HAP-1 (cell line): ENCODE measurements around the gene POLR2A.
"Not testable (repeated sequence)": the region's sequence is repeated elsewhere in the genome, so short reads cannot be mapped to it uniquely, and the experiment has no call there.

Experiments
- DNase-seq, 2 experiments: peaks; one replicate each; pipeline ENCODE4 v3.0.0-alpha.2; 2016 to 2020; ENCODE audit warnings: low spot score in 2 of 2
- H3K27me3 ChIP-seq: fragments of 250-450 bp; sonication (Bioruptor Pico); 2 replicates; pipeline ENCODE4 v1.5.1; 2020; ENCODE audit warnings: low read depth, mild to moderate bottlenecking, moderate library complexity
- H3K36me3 ChIP-seq: fragments of 250-450 bp; sonication (Bioruptor Pico); replicated peaks from 2 replicates; pipeline ENCODE4 v1.5.1; 2020; ENCODE audit warnings: mild to moderate bottlenecking
- H3K4me1 ChIP-seq: fragments of 250-450 bp; sonication (Bioruptor Pico); 2 replicates; pipeline ENCODE4 v1.5.1; 2020; ENCODE audit warnings: mild to moderate bottlenecking
- H3K4me3 ChIP-seq: fragments of 250-450 bp; sonication (Bioruptor Pico); 2 replicates; pipeline ENCODE4 v1.5.1; 2020; ENCODE audit warnings: mild to moderate bottlenecking, moderate library complexity
- H3K9me3 ChIP-seq: fragments of 250-450 bp; sonication (Bioruptor Pico); 2 replicates; pipeline ENCODE4 v1.5.1; 2020; ENCODE audit warnings: mild to moderate bottlenecking, moderate library complexity
- in situ Hi-C: fragments of 300-500 bp; cut with MboI; formaldehyde crosslinking; loops from 3 replicates; pipeline ENCODE4 v1.14.3; 2020; ENCODE audit warnings: low sequenced_read_pairs, inconsistent platforms, mixed read lengths

The POLR2A gene

GRCh38 chr17:7466639-7467341 is 17.4 kb upstream of the POLR2A start:
- Histone ChIP-seq H3K4me3 (no peak overlapping the region), H3K27me3 (no peaks in the 10 kb centered on the region), H3K36me3 (peaks cover 23% of the 10 kb centered on the region), H3K4me1 (no peaks in the 10 kb centered on the region), H3K9me3 (no peaks in the 10 kb centered on the region)
- in situ Hi-C loops = no loop called here
- no peak for DNase-seq

GRCh38 chr17:7467498-7467897 is 16.7 kb upstream of the POLR2A start:
- Histone ChIP-seq H3K9me3 (no peaks in the 10 kb centered on the region), H3K4me3 (no peak overlapping the region), H3K36me3 (peaks cover 23% of the 10 kb centered on the region), H3K27me3 (no peaks in the 10 kb centered on the region), H3K4me1 (no peaks in the 10 kb centered on the region)
- no peak for DNase-seq
- in situ Hi-C loops = no loop called here

- Histone ChIP-seq H3K27me3 (no peaks in the 10 kb centered on the region), H3K9me3 (no peaks in the 10 kb centered on the region), H3K36me3 (peaks cover 16% of the 10 kb centered on the region), H3K4me3 (no peak overlapping the region), H3K4me1 (no peaks in the 10 kb centered on the region)
- no peak for DNase-seq
- in situ Hi-C loops = no loop called here
These were observed 15.9 kb upstream of the POLR2A start for GRCh38 chr17:7468290-7468689.

GRCh38 chr17:7468804-7469389 is 15.3 kb upstream of the POLR2A start:
- no peaks in the 10 kb centered on the region for H3K4me1 ChIP-seq
- H3K9me3 ChIP-seq = no peaks in the 10 kb centered on the region
- H3K27me3 ChIP-seq = no peaks in the 10 kb centered on the region
- in situ Hi-C loops = no loop called here
- H3K36me3 ChIP-seq = peaks cover 10% of the 10 kb centered on the region
- DNase-seq = no peak
- H3K4me3 ChIP-seq = no peak overlapping the region

GRCh38 chr17:7469843-7470242 is 14.3 kb upstream of the POLR2A start:
- DNase-seq, in situ Hi-C loops, H3K4me3 ChIP-seq, H3K27me3 ChIP-seq, H3K9me3 ChIP-seq, H3K4me1 ChIP-seq, H3K36me3 ChIP-seq: not testable (repeated sequence)

- H3K27me3 ChIP-seq, H3K9me3 ChIP-seq, in situ Hi-C loops, DNase-seq, H3K36me3 ChIP-seq, H3K4me1 ChIP-seq, H3K4me3 ChIP-seq: not testable (repeated sequence)
These were observed 13.7 kb upstream of the POLR2A start for GRCh38 chr17:7470457-7470973.

- Histone ChIP-seq H3K4me3 (no peak overlapping the region), H3K4me1 (no peaks in the 10 kb centered on the region), H3K27me3 (no peaks in the 10 kb centered on the region), H3K9me3 (no peaks in the 10 kb centered on the region), H3K36me3 (peaks cover 4% of the 10 kb centered on the region)
- in situ Hi-C loops = no loop called here
- DNase-seq = no peak
These were observed 12.4 kb upstream of the POLR2A start for GRCh38 chr17:7471729-7472128.

- H3K27me3 ChIP-seq, DNase-seq, H3K9me3 ChIP-seq, H3K4me3 ChIP-seq, H3K4me1 ChIP-seq, in situ Hi-C loops, H3K36me3 ChIP-seq: not testable (repeated sequence)
These were observed 9.4 kb upstream of the POLR2A start for GRCh38 chr17:7474767-7475166.

GRCh38 chr17:7475764-7476422 is 8.3 kb upstream of the POLR2A start:
- H3K4me3 ChIP-seq = no peak overlapping the region
- no peaks in the 10 kb centered on the region for H3K9me3 ChIP-seq
- peaks cover 17% of the 10 kb centered on the region for H3K4me1 ChIP-seq
- H3K27me3 ChIP-seq = no peaks in the 10 kb centered on the region
- H3K36me3 ChIP-seq = no peaks in the 10 kb centered on the region
- in situ Hi-C loops = no loop called here
- no peak for DNase-seq

GRCh38 chr17:7476494-7476893 is 7.7 kb upstream of the POLR2A start:
- H3K9me3 ChIP-seq = no peaks in the 10 kb centered on the region
- no peak overlapping the region for H3K4me3 ChIP-seq
- in situ Hi-C loops = no loop called here
- no peaks in the 10 kb centered on the region for H3K27me3 ChIP-seq
- DNase-seq = no peak
- peaks cover 17% of the 10 kb centered on the region for H3K4me1 ChIP-seq
- no peaks in the 10 kb centered on the region for H3K36me3 ChIP-seq

- Histone ChIP-seq H3K4me3 (no peak overlapping the region), H3K27me3 (no peaks in the 10 kb centered on the region), H3K4me1 (peaks cover 17% of the 10 kb centered on the region), H3K9me3 (no peaks in the 10 kb centered on the region), H3K36me3 (no peaks in the 10 kb centered on the region)
- no peak for DNase-seq
- in situ Hi-C loops = no loop called here
These were observed 7.2 kb upstream of the POLR2A start for GRCh38 chr17:7476951-7477350.

GRCh38 chr17:7477392-7478275 is 6.5 kb upstream of the POLR2A start:
- in situ Hi-C loops = no loop called here
- peak overlapping the region; percentile 54 for H3K4me3 ChIP-seq
- peak in 1 of 2 experiments; percentile 61 for DNase-seq
- no peaks in the 10 kb centered on the region for H3K9me3 ChIP-seq
- no peaks in the 10 kb centered on the region for H3K36me3 ChIP-seq
- H3K27me3 ChIP-seq = no peaks in the 10 kb centered on the region
- H3K4me1 ChIP-seq = peaks cover 17% of the 10 kb centered on the region

- peak in 1 of 2 experiments; percentile 66 for DNase-seq
- Histone ChIP-seq H3K9me3 (no peaks in the 10 kb centered on the region), H3K4me1 (peaks cover 17% of the 10 kb centered on the region), H3K27me3 (no peaks in the 10 kb centered on the region), H3K4me3 (peak overlapping the region; percentile 54), H3K36me3 (no peaks in the 10 kb centered on the region)
- in situ Hi-C loops = no loop called here
These were observed 5.6 kb upstream of the POLR2A start for GRCh38 chr17:7478276-7479212.
